ENCODE data around the gene RNF220. TPM values are rescaled to one million over a fixed set of nuclear protein-coding genes. Genes with fewer than 3 reads are reported as not detected.

Gene RNF220
- total RNA-seq: 53.2 and 58.3 TPM in 2 replicates

- Histone ChIP-seq H2AFZ (ENCODE audit: low read length) (peak within 1 kb of the TSS; percentile 81), H3K4me3 (ENCODE audit: insufficient read depth, low read length) (peak within 1 kb of the TSS; percentile 67), H3K79me2 (ENCODE audit: insufficient read depth, low read length) (no peaks in the 10 kb centered on the region), H3K4me2 (ENCODE audit: insufficient read depth, low read length) (peak within 1 kb of the TSS; percentile 85), H3K9me3 (ENCODE audit: low read depth, low read length) (no peaks in the 10 kb centered on the region), H3K27ac (ENCODE audit: low read depth, low read length) (no peak within 1 kb of the TSS), H3K4me1 (ENCODE audit: insufficient read depth, low read length) (peaks cover 6% of the 10 kb centered on the region), H3K27me3 (ENCODE audit: insufficient read depth, low read length) (peaks cover 97% of the 10 kb centered on the region), H3K36me3 (ENCODE audit: insufficient read depth, low read length) (no peaks in the 10 kb centered on the region), H4K20me1 (ENCODE audit: insufficient read depth, low read length) (no peaks in the 10 kb centered on the region)
- DNase-seq (ENCODE audit: insufficient read length, low spot score, missing footprints): peak; percentile 93
- no peak for TF ChIP-seq CTCF (IDR thresholded peaks at IDR 0.05; ENCODE audit: extremely low read depth, low read depth, low read length)
Measured at GRCh38 chr1:44405031-44405797, at the start of gene RNF220. RNF220 (plus strand) TSS chr1:44405255.

DNA sequence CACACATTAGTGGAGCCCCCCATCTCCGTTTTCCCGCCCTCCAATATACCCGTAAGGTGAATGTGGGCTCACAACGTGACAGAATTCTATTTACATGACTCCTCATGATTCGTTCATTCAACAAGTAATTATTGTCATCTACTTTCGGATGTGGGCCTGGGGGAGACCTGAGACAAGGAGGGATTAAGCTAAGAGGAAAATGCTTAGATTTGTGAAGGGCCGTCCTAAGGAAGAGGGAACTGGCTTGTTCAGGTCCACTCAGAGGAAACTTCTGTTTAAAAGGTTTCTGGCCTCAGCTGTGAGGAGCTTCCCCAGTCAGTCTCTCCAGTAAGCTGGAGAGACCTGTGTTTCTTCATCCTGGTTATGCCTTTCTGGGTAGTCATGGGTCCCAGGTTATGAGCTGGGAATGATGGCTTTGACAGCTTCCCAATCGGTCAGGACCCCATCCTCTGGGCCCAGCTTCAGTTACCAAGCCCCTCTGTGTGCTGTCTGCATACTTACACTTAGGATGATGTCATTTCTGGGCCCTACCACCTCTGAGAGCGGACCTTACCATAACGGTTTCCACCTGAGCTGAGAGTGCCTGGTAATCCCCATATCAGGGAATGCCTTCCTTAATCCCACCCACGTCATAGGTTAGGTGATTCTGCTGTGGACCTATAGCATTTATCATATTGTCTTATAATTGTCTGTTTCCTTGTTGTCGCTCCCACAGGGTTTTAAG is 49.3 kb upstream of the RNF220 start:
- Histone ChIP-seq H4K20me1 (ENCODE audit: insufficient read depth, low read length) (peaks cover 6% of the 10 kb centered on the region), H3K79me2 (ENCODE audit: insufficient read depth, low read length) (peaks cover 37% of the 10 kb centered on the region), H3K4me3 (ENCODE audit: insufficient read depth, low read length) (peak overlapping the region; percentile 98), H3K4me1 (ENCODE audit: insufficient read depth, low read length) (peaks cover 15% of the 10 kb centered on the region), H2AFZ (ENCODE audit: low read length) (peak overlapping the region; percentile 97), H3K27me3 (ENCODE audit: insufficient read depth, low read length) (no peaks in the 10 kb centered on the region), H3K4me2 (ENCODE audit: insufficient read depth, low read length) (peak overlapping the region; percentile 92), H3K36me3 (ENCODE audit: insufficient read depth, low read length) (no peaks in the 10 kb centered on the region), H3K9me3 (ENCODE audit: low read depth, low read length) (no peaks in the 10 kb centered on the region), H3K27ac (ENCODE audit: low read depth, low read length) (peak overlapping the region; percentile 18)
- no peak for DNase-seq (ENCODE audit: insufficient read length, low spot score, missing footprints)
- TF ChIP-seq CTCF (IDR thresholded peaks at IDR 0.05; ENCODE audit: extremely low read depth, low read depth, low read length): no peak

DNA sequence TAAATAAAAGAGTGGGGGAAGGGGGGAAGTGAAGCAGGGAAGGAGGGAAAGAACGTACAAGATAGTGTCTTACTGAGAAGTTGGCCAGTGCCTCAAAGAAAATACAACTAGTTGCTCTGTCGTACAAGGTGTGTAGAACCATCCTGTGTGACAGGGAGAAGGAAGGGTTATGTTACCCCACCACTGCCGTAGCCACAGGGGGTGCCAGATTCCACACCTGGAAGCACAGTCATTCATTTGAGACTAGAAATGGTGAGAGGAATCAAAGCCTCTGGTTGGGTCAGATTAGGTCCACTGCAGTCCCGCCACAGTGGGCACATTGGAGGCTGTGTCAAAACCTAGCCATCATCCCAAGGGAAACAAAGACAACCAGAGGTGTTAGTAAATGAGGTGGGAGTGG is 47.3 kb upstream of the RNF220 start:
- peaks cover under 1% of the 10 kb centered on the region for H4K20me1 ChIP-seq (ENCODE audit: insufficient read depth, low read length)
- peaks cover under 1% of the 10 kb centered on the region for H3K27me3 ChIP-seq (ENCODE audit: insufficient read depth, low read length)
- H3K36me3 ChIP-seq (ENCODE audit: insufficient read depth, low read length): no peaks in the 10 kb centered on the region
- H3K27ac ChIP-seq (ENCODE audit: low read depth, low read length): no peak overlapping the region
- no peak overlapping the region for H2AFZ ChIP-seq (ENCODE audit: low read length)
- TF ChIP-seq CTCF (IDR thresholded peaks at IDR 0.05; ENCODE audit: extremely low read depth, low read depth, low read length): no peak
- no peak for DNase-seq (ENCODE audit: insufficient read length, low spot score, missing footprints)
- H3K79me2 ChIP-seq (ENCODE audit: insufficient read depth, low read length): peaks cover 22% of the 10 kb centered on the region
- H3K4me2 ChIP-seq (ENCODE audit: insufficient read depth, low read length): no peak overlapping the region
- H3K9me3 ChIP-seq (ENCODE audit: low read depth, low read length): no peaks in the 10 kb centered on the region
- no peak overlapping the region for H3K4me3 ChIP-seq (ENCODE audit: insufficient read depth, low read length)
- peaks cover 15% of the 10 kb centered on the region for H3K4me1 ChIP-seq (ENCODE audit: insufficient read depth, low read length)

Data from osteoblast (primary cell).